ENCODE results near the gene PXYLP1. TPM values are rescaled to one million over a fixed set of nuclear protein-coding genes. Genes with fewer than 3 reads are reported as not detected.

PXYLP1 gene
- total RNA-seq, 2 donors from 2014 or later: 8.9 to 13.1 TPM

DNA sequence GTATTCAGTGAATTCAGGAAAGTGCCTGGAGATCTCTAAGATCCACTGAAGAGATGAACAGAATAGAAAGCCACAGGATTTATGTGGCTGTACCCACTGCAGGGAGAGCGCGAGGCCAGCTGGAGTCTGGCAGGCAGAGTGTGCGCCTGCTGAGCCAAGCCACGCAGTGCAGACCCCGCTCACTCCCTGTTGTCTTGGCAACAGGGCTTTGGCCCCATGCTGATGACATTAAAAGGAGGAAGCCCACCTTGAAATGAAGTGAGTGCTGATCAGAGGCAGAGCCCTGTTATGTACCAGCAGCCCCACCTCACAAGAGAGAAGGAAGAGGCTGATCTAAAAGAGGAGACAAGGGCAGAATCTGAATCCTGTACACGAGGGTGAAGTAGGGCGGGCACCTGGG lies 36.7 kb downstream of the PXYLP1 start:
- H3K4me1 ChIP-seq: no peaks in the 10 kb centered on the region
- H3K9ac ChIP-seq (ENCODE audit: low read depth in 2 of 2, low read length in 2 of 2): no peak overlapping the region
- H3K36me3 ChIP-seq: no peaks in the 10 kb centered on the region
- TF ChIP-seq, protein P1, sequence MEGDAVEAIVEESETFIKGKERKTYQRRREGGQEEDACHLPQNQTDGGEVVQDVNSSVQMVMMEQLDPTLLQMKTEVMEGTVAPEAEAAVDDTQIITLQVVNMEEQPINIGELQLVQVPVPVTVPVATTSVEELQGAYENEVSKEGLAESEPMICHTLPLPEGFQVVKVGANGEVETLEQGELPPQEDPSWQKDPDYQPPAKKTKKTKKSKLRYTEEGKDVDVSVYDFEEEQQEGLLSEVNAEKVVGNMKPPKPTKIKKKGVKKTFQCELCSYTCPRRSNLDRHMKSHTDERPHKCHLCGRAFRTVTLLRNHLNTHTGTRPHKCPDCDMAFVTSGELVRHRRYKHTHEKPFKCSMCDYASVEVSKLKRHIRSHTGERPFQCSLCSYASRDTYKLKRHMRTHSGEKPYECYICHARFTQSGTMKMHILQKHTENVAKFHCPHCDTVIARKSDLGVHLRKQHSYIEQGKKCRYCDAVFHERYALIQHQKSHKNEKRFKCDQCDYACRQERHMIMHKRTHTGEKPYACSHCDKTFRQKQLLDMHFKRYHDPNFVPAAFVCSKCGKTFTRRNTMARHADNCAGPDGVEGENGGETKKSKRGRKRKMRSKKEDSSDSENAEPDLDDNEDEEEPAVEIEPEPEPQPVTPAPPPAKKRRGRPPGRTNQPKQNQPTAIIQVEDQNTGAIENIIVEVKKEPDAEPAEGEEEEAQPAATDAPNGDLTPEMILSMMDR (IDR thresholded peaks at IDR 0.05): no peak
- H3K4me3 ChIP-seq: no peak overlapping the region
- no peaks in the 10 kb centered on the region for H3K9me3 ChIP-seq
- intact Hi-C loops (cut with DNase I): no loop called here
- H3K27me3 ChIP-seq: no peaks in the 10 kb centered on the region
- H3K27ac ChIP-seq: no peak overlapping the region
- DNase-seq: no peak

DNA sequence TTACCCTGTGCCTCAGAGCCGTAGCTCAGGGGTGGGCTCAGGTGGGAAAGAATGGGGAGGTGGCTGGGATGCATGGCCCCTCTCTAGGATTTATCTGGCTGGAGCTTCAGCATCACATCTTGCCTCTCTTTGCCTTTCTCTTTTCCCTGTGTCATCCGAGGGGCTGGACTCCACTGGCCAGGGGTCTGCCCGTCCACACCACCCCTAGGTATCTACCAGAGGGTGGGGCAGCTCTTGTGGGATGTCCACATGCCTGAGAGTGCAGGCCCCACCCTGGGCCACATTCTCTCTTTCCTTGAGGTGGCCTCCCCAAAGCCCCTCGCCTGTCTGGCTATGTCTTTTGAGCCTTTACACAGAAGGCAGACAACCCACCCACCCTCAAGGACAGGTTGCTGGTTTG lies 37.2 kb downstream of the PXYLP1 start:
- no peaks in the 10 kb centered on the region for H3K4me1 ChIP-seq
- no peak overlapping the region for H3K9ac ChIP-seq (ENCODE audit: low read depth in 2 of 2, low read length in 2 of 2)
- no peaks in the 10 kb centered on the region for H3K27me3 ChIP-seq
- no peaks in the 10 kb centered on the region for H3K9me3 ChIP-seq
- no peak overlapping the region for H3K4me3 ChIP-seq
- intact Hi-C loops (cut with DNase I): no loop called here
- no peak for DNase-seq
- no peaks in the 10 kb centered on the region for H3K36me3 ChIP-seq
- no peak overlapping the region for H3K27ac ChIP-seq
- TF ChIP-seq, protein P1 (IDR thresholded peaks at IDR 0.05): no peak

DNA sequence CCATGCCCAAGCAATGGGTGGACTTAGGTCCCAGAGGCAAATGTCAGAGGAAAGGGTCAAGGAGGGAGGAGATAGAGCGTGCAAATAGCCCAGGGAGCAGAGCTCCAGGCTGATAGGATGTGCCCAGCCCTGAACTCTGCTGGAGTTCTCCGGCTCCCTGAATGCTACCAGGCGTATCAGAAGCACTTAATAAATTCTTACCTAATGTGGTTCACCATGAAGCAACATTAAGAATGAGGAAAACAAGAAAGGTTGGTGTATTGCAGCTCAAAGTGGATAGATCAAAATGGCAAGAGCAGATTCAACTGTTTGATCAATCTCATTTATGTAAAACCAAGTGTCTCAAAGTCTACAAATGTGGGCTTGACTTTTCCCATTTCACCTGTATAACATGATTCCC lies 38.3 kb downstream of the PXYLP1 start:
- intact Hi-C loops (cut with DNase I): no loop called here
- Histone ChIP-seq H3K27me3 (no peaks in the 10 kb centered on the region), H3K4me3 (no peak overlapping the region), H3K9ac (ENCODE audit: low read depth in 2 of 2, low read length in 2 of 2) (no peak overlapping the region), H3K27ac (no peak overlapping the region), H3K4me1 (no peaks in the 10 kb centered on the region), H3K9me3 (no peaks in the 10 kb centered on the region), H3K36me3 (no peaks in the 10 kb centered on the region)
- TF ChIP-seq, protein P1 (IDR thresholded peaks at IDR 0.05): no peak
- DNase-seq: no peak

DNA sequence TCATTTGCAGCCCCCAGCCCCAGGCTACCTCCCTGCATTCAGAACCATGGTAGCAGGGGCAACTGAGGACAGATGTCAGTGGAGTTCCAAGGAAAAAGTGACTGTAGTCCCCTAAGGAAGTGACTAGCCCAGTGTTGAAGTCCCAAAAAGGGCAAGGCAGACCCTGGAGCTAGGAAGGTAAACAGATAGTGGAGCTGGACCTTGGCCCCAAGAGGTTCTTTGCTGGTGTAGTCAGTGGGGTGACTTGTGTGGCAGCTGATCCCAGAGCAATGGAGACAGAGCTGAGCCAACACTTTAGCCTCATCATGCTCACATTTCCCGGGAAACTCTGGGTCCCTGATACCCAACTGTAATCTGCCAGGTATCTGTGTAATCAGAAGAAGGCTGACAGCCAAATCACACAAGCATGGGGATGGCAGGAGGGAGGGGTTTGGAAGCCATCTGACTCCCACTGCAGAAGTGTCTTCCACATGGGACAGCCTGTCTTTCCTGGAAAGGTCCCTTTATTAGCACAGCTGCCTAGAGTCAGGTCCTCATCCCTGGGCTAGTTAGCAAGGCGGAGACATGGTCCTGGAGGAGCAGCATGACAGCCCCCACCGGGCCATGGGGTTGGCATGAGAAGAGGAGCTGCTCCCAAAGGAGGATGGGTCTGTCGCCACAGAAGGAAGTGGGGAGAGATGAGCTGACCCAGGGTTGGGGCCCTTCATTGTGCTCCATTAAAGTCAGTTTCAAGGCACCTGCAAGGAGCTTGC lies 39.8 kb downstream of the PXYLP1 start:
- no peak overlapping the region for H3K27ac ChIP-seq
- no peaks in the 10 kb centered on the region for H3K9me3 ChIP-seq
- intact Hi-C loops (cut with DNase I): no loop called here
- no peaks in the 10 kb centered on the region for H3K4me1 ChIP-seq
- no peak overlapping the region for H3K9ac ChIP-seq (ENCODE audit: low read depth in 2 of 2, low read length in 2 of 2)
- H3K27me3 ChIP-seq: no peaks in the 10 kb centered on the region
- H3K36me3 ChIP-seq: no peaks in the 10 kb centered on the region
- H3K4me3 ChIP-seq: no peak overlapping the region
- TF ChIP-seq, protein P1 (IDR thresholded peaks at IDR 0.05): no peak
- DNase-seq: no peak

DNA sequence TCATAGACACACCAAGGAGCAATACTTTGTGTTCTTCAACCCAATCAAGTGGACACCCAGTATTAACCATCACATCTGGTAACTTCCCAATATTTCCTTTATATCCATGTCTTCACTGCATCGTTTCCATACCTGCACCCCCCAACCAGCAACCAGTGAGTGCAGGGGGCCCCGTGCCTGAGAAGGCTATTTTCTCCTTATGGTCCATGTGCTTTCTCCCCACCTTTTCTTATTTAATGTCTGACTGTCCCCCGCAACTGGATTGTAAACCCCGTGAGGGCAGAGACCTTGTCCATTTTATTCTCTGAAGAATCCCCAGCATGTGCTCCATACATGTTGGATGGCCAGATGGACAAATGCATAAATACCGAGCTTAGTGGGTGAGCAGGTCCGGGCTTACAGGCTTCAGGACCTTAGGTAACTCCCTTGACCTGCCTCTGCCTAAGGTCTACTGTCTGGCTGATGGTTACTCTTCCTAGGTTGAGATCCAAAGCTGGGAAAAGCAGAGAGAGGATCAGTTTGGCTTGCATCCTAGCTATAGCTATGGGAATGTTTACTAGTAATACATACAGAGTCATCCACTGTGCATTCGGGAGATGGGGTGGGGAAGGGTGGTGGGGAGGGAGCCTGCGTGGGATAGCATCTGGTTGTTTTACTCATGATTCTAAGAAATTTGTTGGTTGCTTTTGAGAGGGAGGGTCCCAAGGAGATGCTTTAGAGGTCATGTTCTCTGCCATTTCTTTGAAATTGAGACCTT lies 41.5 kb downstream of the PXYLP1 start:
- Histone ChIP-seq H3K4me1 (no peaks in the 10 kb centered on the region), H3K36me3 (no peaks in the 10 kb centered on the region), H3K27me3 (no peaks in the 10 kb centered on the region), H3K9ac (ENCODE audit: low read depth in 2 of 2, low read length in 2 of 2) (no peak overlapping the region), H3K9me3 (no peaks in the 10 kb centered on the region), H3K4me3 (no peak overlapping the region), H3K27ac (no peak overlapping the region)
- intact Hi-C loops (cut with DNase I): no loop called here
- TF ChIP-seq, protein P1 (IDR thresholded peaks at IDR 0.05): no peak
- DNase-seq: no peak

Data from colonic mucosa (tissue), 4 donors.